ENCODE measurements around the gene AFDN.

AFDN gene, protein sequence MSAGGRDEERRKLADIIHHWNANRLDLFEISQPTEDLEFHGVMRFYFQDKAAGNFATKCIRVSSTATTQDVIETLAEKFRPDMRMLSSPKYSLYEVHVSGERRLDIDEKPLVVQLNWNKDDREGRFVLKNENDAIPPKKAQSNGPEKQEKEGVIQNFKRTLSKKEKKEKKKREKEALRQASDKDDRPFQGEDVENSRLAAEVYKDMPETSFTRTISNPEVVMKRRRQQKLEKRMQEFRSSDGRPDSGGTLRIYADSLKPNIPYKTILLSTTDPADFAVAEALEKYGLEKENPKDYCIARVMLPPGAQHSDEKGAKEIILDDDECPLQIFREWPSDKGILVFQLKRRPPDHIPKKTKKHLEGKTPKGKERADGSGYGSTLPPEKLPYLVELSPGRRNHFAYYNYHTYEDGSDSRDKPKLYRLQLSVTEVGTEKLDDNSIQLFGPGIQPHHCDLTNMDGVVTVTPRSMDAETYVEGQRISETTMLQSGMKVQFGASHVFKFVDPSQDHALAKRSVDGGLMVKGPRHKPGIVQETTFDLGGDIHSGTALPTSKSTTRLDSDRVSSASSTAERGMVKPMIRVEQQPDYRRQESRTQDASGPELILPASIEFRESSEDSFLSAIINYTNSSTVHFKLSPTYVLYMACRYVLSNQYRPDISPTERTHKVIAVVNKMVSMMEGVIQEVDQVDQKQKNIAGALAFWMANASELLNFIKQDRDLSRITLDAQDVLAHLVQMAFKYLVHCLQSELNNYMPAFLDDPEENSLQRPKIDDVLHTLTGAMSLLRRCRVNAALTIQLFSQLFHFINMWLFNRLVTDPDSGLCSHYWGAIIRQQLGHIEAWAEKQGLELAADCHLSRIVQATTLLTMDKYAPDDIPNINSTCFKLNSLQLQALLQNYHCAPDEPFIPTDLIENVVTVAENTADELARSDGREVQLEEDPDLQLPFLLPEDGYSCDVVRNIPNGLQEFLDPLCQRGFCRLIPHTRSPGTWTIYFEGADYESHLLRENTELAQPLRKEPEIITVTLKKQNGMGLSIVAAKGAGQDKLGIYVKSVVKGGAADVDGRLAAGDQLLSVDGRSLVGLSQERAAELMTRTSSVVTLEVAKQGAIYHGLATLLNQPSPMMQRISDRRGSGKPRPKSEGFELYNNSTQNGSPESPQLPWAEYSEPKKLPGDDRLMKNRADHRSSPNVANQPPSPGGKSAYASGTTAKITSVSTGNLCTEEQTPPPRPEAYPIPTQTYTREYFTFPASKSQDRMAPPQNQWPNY (N-terminal part only)

DNA sequence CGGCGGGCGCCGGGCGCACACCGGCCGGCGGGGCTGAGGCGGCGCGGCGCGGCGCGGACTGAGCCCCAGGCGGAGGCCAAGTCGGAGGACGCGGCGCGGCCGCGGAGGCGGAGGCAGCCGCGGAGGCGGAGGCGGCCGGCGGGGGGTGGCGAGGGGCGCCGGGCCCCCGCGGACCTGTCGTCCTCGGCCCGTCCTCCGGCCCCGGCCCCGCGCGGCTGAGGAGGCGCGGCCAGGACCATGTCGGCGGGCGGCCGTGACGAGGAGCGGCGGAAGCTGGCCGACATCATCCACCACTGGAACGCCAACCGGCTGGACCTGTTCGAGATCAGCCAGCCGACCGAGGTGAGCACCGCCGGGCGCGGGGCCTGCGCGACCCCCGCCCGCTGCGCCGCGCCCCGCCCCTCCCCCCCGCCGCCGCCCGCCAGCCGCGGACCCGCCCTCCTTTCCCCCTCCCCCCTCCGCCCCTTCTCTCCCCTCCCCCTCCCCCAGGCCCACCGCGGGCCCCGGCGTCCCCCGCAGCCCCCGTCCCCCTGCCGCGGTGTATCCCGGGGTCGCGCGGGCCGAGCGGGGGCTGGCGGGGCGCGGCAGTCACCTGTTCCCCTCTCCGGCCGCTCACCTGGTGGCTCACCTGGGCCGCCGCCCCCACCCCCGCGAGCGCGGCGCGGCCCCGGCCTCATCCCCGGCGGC is at the start of gene AFDN:
Gene AFDN (plus strand): TSS at position 16 of the 687 bp plus-strand sequence. CDS start 222 bp downstream, at position 238.
- intact Hi-C loops (cut with DNase I): no loop called here
- DNase-seq: peak in 12 of 42 donors; percentile 12 to 51 (median 24)

DNA sequence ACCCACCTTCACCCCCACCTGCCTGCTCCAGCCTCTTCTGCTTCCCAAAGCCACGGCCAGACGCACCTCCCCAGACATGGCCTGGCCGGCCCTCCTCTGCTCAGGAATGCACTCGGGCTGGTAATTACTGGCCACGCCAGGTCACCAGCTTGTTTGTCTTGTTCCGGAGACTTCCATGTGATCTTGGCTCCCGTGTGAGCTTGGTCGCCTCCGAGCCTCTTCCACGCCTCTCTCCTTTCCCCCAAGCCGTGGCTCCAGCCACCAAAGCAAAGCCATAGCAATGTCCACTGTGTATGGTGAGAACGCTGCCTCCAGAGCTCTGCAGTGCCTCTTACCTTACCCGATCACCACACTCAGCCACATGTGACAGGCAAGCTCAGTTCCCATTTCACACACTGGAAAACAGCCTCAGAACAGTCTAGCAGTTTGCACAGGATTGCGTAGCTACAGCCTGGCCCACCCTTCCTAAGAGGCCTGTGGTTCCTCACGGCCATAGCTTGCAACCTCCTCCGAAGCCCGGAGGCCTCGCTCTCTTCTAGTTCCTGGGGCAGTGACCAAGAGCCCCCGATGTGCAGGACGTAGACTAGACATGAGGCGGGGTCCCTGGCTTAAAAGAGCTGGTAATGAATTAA is 48.1 kb upstream of the AFDN start:
- DNase-seq: no peak
- intact Hi-C loops (cut with DNase I): no loop called here

DNA sequence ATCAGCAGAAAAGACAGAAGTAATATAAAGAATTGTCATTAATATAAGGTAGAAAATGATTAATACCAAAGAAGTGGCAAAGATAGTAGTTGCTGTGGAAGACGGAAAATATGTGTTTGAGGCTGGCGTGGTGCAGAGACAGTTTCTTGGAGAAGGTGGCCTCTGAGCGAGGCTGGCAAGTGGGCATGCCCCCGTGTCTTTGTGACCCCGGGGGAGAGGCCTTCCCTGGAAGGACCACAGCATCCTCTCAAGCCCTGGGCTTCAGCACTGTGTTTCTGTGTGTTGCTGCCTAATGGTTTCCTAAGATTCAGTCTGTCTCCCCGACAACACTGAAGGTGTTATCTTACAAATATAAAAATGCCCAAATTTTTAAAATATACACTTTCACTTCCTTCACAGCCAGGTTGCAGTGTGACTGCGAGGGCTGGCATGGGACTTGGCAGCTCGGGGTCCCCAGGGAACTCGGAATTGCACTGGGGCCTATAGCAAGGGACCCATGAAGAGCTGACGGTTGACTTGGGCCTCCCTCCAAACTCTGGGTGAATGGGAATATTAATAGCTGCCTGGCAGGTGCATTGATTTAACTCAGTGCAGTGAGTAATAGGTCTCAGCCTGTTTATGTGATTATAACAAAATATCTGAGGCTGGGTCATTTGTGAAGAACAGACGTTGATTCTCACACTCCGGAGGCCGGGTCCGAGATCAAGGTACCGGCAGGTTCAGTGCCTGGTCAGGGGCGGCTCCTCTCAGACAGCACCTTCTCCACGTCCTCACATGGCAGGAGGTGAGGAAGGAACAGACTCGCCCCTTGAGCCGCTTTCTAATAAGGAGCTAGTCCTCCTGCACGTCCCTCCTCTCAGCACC is 47.4 kb upstream of the AFDN start:
- DNase-seq: peak in 1 of 42 donors; percentile 23

DNA sequence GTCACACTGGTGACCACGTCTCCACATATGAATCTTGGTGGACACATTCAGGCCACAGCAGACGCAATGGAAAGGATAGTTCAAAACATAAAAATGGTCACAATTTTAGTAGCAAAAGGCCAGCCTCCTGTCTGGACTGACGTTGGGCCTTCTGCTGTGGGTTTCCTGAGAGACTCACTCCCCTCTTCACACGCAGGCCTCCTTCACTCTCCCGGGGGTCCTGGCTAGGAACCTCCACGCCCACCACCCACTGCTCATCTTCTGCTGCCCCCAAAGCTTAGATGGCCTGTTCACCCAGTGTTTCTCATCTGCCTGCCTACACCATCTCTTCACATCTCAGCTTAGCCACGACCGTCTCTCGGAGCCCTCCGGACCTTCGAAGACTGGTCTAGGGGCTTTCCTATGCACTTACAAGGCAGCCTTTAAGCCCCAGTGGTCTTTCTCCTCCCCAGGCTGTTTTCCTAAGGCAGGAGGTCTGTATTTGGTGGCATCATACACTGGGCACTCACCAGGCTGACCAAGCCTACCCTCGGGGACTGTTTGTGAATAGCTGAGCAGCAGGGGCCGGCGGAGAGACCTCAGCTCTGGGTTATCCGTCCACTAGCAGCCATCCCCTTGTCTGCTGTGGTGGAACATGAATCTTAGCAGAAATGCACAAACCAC is 46.6 kb upstream of the AFDN start:
- no peak for DNase-seq
- intact Hi-C loops (cut with DNase I): no loop called here

More for the DNA sequence above, 47.4 kb upstream of the AFDN start:
- intact Hi-C loops (cut with DNase I): no loop called here

DNA sequence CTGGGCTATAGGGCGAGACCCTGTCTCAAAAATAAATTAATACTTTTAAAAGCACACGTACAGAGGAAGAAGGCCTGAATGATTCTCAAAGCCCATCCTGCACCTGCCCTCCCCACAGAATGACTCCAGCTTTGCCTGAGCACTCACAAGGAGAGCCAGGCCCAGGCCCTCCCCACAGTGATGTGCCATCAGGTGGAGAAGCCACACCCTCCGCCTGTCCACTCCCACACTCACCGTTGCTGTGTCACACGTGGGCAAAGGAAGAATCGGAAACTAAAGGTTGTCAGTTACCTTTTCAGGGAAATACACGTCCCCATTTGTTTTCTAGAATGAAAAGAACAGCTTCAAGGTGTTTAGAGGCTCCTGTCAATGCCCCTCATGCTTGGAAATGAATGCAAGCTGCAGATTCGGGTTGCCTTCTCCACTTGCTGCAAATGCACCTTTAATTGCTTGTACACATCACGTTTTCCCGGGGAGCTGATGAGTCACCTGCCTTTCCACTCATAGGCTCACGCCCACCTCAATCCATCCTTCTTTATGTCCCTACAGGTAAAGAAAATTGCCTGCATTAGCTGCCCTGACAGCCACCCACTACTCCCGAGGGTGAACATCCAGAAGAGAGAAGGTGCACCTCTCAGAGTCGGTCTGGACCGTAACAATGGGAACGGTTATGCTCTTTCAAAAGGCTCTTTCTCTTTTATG is 45.5 kb upstream of the AFDN start:
- intact Hi-C loops (cut with DNase I): no loop called here
- DNase-seq: peak in 27 of 42 donors; percentile 22 to 78 (median 50)

DNA sequence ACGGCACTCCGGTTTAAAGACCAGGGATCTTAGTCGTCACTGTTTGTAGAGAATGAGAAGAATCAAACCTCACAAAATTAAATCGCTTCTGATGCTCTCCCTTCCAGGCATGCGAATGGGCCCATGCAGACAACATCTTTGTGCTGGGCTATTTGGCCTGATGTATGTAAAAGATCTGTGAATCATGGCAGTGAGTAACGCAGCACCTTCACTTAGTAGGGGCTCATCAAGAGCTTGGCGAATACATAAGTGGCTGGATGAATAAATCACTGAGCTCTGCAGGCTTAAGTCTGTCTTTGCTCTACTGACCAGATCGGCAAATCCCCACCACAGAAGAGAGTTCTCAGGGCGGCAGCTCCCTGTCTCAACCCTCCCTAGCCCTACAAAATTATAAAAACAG is 44.8 kb upstream of the AFDN start:
- DNase-seq: no peak
- intact Hi-C loops (cut with DNase I): no loop called here

DNA sequence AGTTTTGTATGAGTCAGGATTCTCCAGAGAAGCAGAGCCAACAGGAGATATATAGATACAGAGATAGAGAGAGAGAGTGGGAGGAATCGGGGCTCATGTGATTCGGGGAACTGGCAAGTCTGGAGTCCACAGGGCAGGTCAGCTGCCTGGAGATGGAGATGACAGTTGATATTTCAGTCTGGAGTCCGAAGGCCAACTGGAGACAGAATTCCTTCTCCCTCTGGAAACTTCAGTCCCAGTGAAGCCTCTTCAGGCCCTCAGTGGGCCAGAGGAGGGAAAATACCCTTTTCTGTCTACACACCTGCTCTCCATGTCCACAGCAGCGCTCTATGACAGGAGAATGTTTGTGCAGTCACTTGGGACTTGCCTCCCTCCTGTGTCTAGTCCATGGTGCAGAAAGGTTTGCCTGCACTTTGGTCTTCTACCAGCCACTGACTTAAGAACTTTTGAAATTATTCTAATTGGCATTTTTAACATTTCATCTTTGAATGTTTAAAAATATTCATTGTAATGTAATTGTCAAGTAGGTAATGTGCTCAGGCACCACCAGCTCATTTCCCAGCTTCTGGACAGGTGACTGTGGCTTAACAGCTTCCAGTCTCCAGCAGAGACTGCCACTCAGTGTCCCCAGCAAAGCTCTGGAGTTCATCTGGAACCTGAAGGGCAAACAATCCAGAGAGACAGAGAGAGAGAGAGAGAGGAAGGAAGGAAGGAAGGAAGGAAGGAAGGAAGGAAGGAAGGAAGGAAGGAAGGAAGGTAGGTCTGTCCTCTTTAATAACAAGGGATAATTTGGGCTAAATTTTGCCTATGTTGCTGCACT is 43.8 kb upstream of the AFDN start:
- peak in 2 of 42 donors; percentile 10 to 13 for DNase-seq
- intact Hi-C loops (cut with DNase I): no loop called here

DNA sequence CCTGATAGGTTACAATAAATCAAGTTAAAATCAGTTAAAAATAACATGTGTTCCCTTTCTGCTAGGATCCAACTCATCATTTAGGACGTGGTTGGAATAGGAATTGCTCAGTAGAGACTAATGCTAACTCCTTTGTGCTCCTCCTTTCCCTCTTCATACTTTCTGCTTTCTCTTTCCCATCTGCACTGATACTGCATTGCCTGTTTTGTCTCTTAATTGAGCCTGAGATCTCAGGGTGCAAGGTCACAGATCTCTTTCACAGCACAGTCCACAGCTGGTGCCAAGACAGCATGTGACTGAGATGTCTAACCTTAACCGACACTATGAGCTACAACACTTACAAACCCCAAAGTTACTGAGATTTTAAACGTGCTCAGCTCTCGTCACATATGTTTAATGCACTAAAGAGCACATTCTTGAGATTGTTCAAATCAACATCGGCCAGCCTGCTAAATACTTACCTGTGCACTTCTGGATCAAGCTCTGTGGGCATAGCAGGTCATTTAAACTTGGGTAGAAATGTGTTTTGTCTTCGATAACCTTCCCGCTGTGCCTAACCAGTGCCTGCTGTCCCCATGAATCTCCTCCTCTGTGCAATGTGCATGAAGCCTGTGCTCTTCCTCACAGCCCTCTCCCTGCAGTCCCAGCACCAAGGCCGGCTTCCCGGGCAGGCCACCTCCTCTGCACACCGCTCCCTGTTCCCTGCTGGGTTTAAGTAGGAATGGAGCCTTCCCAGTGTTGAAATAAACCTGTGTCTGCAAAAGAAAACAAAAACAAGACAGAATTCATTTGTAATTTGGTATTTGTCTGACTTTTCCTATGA is 39.6 kb upstream of the AFDN start:
- intact Hi-C loops (cut with DNase I): no loop called here
- DNase-seq: peak in 7 of 42 donors; percentile 6 to 37 (median 15)

DNA sequence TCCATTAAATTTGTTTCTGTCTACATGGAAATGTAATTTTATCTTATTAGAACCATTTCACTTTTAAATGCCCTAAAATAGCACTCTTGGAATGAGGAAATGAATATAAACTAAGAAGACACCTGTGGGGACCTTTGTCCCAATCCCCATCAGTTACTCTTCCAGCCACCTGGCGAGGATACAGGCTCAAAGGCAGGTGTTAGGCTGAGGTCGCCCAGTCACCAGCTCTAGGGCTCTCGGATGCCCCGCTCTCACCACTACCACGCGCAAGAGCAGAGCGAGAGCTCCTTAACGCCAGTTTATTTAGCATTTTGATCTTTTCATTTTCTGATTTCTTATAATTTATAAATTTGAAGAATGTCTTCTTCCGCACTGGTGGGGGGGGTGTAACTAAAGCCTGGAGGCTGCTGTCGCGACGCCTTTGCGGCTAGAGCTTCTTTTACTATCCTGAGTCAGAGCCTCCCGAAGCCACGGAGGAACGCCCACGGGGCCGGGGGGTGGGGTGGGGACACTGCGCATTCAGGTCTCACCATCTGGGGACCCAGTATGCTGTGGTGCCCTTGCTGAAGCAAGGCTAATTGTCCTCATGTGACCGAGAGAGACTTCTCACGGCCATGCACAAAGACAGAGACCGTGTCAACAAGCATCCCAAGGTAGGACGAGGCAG is 38.7 kb upstream of the AFDN start:
- intact Hi-C loops (cut with DNase I): no loop called here
- DNase-seq: peak in 6 of 42 donors; percentile 9 to 45 (median 16)

DNA sequence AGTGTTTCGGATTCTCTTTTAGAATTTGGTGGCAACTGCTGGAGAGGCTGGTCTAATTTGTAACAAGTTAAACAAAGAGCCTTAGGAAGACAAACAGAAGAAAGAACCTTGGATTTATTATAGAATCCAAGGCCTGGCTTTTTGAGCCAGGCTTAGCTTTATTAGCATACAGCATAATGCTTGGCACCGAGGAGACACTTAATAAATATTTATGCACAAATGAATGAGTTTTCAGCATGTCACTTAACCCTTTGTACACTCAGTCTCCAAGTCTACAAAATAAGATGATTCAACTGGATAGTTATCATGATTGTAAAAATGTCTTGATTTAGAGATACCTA is 38.2 kb upstream of the AFDN start:
- peak in 1 of 42 donors; percentile 9 for DNase-seq

DNA sequence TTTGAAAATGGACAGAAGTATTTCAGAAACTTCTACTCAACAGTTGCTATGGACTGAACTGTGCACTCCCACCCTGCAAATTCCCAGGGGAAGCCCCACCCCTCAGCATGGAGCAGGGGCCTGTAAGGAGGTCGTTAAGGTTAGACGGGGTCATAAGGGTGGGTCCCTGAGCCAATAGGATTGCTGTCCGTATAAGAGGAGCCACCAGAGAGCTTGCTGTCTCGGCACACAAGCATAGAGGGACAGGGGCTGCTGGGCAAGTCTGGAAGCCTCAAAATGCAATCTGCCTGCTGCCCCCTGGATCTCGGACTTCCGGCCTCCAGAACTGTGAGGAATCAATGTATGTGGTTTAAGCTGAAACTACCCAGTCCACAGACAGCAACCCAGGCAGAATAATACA is 37.4 kb upstream of the AFDN start:
- peak in 3 of 42 donors; percentile 3 to 28 (median 15) for DNase-seq
- intact Hi-C loops (cut with DNase I): no loop called here

More for the DNA sequence above, 38.2 kb upstream of the AFDN start:
- intact Hi-C loops (cut with DNase I): no loop called here

DNA sequence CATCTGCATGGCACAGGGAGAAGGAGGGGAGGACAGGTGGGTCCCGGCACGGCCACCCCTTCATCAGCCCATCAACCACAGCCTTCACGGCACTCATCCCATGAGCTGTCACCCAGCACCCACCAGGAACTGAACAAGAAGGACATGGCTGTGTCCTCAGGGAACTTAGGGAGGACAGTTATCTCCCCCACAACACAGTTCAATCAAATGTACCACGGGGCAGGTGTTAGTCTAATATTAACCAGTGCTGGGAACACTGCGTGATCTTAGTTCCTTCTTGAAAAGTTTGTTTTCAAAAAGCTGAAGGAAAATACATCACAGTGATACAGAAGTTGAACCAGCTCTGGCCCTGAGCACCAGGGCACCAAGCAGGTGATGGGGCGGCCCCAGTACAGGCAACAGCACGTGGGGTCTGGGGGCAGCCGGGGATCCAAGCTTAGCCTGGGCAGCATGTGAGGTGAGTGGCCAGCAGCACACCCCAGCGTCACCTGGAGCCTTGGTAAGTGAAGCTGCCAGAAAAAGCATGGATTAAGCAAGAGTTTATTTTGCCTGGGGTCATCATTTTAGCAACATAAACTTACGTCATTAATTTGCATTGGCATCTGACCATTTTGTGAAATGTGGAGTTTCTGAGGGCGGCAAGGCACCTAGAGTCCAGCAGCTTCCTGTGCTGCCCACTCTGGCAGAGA is 35.5 kb upstream of the AFDN start:
- peak in 5 of 42 donors; percentile 1 to 26 (median 24) for DNase-seq
- intact Hi-C loops (cut with DNase I): no loop called here

DNA sequence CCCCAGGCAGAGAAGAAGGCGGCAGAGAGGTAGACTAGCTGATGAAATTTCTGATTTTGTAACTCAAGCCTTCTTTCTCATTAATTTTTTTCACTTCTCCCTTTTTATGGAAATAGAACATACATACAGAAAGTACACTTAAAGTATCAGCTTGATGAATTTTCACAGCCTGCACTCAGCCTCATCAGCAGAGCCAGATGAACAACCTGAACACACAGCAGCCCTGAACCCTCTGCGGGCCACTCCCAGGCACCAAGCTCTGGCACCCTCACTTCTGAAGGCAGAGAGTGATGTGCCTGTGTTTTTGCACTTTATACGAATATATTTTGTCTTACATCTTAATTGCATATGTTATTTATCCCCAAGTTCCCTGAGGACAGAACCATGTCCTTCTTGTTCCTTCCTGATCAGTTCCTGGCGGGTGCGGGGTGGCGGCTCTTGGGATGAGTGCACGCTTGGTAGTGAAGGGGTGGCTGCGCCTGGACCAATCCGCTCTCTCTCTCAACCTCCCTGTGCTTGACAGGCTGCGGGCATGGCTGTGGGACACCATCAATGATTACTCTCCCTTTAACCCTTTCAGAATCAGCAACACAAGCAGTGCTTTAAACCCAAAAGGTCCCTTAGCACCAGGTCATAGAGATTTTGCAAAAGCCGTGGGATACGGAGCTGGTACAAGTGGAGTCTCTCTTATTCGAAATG is 34.8 kb upstream of the AFDN start:
- intact Hi-C loops (cut with DNase I): no loop called here

More for the DNA sequence above, 34.8 kb upstream of the AFDN start:
- peak in 2 of 42 donors; percentile 0 to 19 for DNase-seq

Data from head of caudate nucleus (tissue), 42 donors.